ENCODE results near the gene ACTR6. TPM values are rescaled to one million over a fixed set of nuclear protein-coding genes. Genes with fewer than 3 reads are reported as not detected.

Gene ACTR6
- total RNA-seq, 2 donors from 2014 or later, result 5.2 TPM; not detected in 1

DNA sequence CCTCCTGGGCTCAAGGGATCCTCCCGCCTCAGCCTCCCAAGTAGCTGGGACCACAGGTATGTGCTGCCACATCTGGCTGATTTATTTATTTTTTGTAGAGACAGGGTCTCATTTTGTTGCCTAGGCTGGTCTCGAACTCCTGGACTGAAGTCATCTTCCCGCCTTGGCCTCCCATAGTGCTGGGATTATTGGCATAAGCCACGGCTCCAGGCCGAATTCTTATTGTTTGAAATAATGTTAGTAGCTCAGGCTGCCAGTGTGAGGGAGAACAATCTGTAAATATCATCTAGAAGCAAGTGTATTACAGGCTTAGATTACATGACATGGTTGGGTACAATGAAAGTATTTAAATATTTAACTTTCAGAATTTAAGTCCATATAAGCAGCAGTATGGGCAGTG is 8.2 kb downstream of the ACTR6 start:
- Histone ChIP-seq H3K27me3 (no peaks in the 10 kb centered on the region), H3K4me3 (no peak overlapping the region), H3K4me1 (peaks cover 10% of the 10 kb centered on the region), H3K9me3 (no peaks in the 10 kb centered on the region), H3K27ac (no peak overlapping the region), H3K36me3 (replicated peaks in 1 of 2; ENCODE audit: insufficient read depth in 1 of 2, low read depth in 2 of 2) (peaks cover 0 to 10% of the 10 kb centered on the region in 2 donors)
- WGBS, 2 donors, result 95 to 96% methylated on average over 5 of the region's 5 CpGs
- DNase-seq, result no peak
- intact Hi-C loops (cut with DNase I), result no loop called here
- TF ChIP-seq, protein P1, sequence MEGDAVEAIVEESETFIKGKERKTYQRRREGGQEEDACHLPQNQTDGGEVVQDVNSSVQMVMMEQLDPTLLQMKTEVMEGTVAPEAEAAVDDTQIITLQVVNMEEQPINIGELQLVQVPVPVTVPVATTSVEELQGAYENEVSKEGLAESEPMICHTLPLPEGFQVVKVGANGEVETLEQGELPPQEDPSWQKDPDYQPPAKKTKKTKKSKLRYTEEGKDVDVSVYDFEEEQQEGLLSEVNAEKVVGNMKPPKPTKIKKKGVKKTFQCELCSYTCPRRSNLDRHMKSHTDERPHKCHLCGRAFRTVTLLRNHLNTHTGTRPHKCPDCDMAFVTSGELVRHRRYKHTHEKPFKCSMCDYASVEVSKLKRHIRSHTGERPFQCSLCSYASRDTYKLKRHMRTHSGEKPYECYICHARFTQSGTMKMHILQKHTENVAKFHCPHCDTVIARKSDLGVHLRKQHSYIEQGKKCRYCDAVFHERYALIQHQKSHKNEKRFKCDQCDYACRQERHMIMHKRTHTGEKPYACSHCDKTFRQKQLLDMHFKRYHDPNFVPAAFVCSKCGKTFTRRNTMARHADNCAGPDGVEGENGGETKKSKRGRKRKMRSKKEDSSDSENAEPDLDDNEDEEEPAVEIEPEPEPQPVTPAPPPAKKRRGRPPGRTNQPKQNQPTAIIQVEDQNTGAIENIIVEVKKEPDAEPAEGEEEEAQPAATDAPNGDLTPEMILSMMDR (IDR thresholded peaks at IDR 0.05), result no peak
- no peak for TF ChIP-seq POLR2A (IDR thresholded peaks at IDR 0.05)
- no peak for ATAC-seq

GRCh38 chr12:100211698-100212097 is 11.1 kb downstream of the ACTR6 start:
- Histone ChIP-seq H3K9me3 (no peaks in the 10 kb centered on the region), H3K27me3 (no peaks in the 10 kb centered on the region), H3K4me3 (no peak overlapping the region), H3K36me3 (replicated peaks in 1 of 2; ENCODE audit: insufficient read depth in 1 of 2, low read depth in 2 of 2) (peaks cover 0 to 10% of the 10 kb centered on the region in 2 donors), H3K27ac (no peak overlapping the region), H3K4me1 (peaks cover 12% of the 10 kb centered on the region)
- 96 to 100% methylated on average over 2 of the region's 2 CpGs for WGBS, 2 donors
- no peak for TF ChIP-seq POLR2A (IDR thresholded peaks at IDR 0.05)
- TF ChIP-seq, protein P1 (IDR thresholded peaks at IDR 0.05), result no peak
- intact Hi-C loops (cut with DNase I), result no loop called here
- ATAC-seq, result no peak
- no peak for DNase-seq

- Histone ChIP-seq H3K4me1 (peaks cover 12% of the 10 kb centered on the region), H3K27ac (peak overlapping the region in 2 of 4 donors; percentile 37 to 45), H3K36me3 (replicated peaks in 1 of 2; ENCODE audit: insufficient read depth in 1 of 2, low read depth in 2 of 2) (peaks cover 0 to 10% of the 10 kb centered on the region in 2 donors), H3K9me3 (no peaks in the 10 kb centered on the region), H3K4me3 (no peak overlapping the region), H3K27me3 (no peaks in the 10 kb centered on the region)
- TF ChIP-seq POLR2A (IDR thresholded peaks at IDR 0.05), result no peak
- TF ChIP-seq, protein P1 (IDR thresholded peaks at IDR 0.05), result no peak
- 44 to 47% methylated on average over 5 of the region's 5 CpGs for WGBS, 2 donors
- intact Hi-C loops (cut with DNase I), result no loop called here
- DNase-seq, result no peak
- peak; percentile 35 for ATAC-seq
Observed at GRCh38 chr12:100213016-100213891, 12.6 kb downstream of the ACTR6 start.

DNA sequence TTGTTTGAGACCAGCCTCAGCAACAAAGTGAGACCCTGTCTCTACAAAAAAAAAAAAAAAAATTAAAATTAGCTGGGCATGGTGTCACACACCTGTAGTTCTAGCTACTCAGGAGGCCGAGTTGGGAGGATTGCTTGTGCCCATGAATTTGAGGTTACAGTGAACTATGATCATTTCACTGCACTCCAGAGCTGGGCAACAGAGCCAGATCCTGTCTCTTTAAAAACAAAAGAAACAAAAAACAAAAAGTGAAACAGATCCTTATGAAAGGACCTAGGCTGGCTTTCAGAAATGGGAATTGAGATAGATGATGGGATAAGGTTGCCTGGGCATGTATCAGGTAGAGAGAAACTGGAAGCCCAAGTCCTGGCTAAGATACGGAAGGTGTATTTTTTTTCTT is 13.9 kb downstream of the ACTR6 start:
- H3K4me3 ChIP-seq, result no peak overlapping the region
- DNase-seq (no peak), ATAC-seq (no peak)
- 95 to 97% methylated on average over 2 of the region's 2 CpGs for WGBS, 2 donors
- no peak for TF ChIP-seq POLR2A (IDR thresholded peaks at IDR 0.05)
- TF ChIP-seq, protein P1 (IDR thresholded peaks at IDR 0.05), result no peak
- no peaks in the 10 kb centered on the region for H3K9me3 ChIP-seq
- H3K27ac ChIP-seq, result no peak overlapping the region
- peaks cover 12% of the 10 kb centered on the region for H3K4me1 ChIP-seq
- peaks cover 0 to 6% of the 10 kb centered on the region in 2 donors for H3K36me3 ChIP-seq (replicated peaks in 1 of 2; ENCODE audit: insufficient read depth in 1 of 2, low read depth in 2 of 2)
- intact Hi-C loops (cut with DNase I), result no loop called here
- H3K27me3 ChIP-seq, result no peaks in the 10 kb centered on the region
